ENCODE measurements around the gene SERPINC1. TPM values are rescaled to one million over a fixed set of nuclear protein-coding genes. Genes with fewer than 3 reads are reported as not detected.

The SERPINC1 gene
- total and polyA plus RNA-seq, 2 of the 13 experiments (the other 11 are each of a cell fraction or from before 2014, with no cell fraction given): 142 to 205 TPM

DNA sequence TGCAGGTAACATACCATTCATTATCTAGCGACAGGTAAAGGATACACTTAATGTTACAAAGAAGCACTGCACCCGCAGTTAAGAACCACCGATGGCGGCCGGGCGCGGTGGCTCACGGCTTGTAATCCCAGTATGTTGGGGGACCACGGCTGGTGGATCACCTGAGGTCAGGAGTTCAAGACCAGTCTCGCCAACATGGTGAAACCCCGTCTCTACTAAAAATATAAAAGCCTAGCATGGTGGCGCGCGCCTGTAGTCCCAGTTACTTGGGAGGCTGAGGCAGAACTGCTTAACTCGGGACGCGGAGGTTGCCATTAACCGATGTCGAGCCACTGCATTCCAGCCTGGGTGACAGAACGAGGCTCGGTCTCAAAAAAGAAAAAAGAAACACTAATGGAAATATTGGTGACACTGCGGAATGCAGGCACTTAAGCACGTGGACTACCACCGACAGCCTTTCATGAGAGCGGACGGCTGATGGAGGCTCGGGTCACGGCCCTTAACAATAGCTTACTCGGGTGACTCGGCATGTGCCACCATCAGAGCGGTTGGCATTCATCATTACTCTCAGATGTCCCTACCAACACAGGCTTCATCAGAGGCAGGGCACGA, 49.9 kb downstream of the SERPINC1 start (continued):
- TF ChIP-seq ZNF142 (CRISPR knock-in tag; IDR thresholded peaks at IDR 0.05) (0 out of 2 replicates have a peak, but pooled peaks have one; percentile 44), ZMYM3 (CRISPR knock-in tag; IDR thresholded peaks at IDR 0.05) (no peak), ZBTB38 (CRISPR knock-in tag; IDR thresholded peaks at IDR 0.05) (peak; percentile 23; the same call in 1 of the 2 replicates), CAMTA2 (CRISPR knock-in tag; IDR thresholded peaks at IDR 0.05; ENCODE audit: borderline replicate concordance) (0 out of 2 replicates have a peak, but pooled peaks have one; percentile 86), ZNF460 (CRISPR knock-in tag; IDR thresholded peaks at IDR 0.05; ENCODE audit: borderline replicate concordance) (peak; percentile 92), ETS1 (CRISPR knock-in tag; IDR thresholded peaks at IDR 0.05) (no peak), ZBTB14 (CRISPR knock-in tag; IDR thresholded peaks at IDR 0.05) (0 out of 2 replicates have a peak, but pooled peaks have one; percentile 6), SRY (CRISPR knock-in tag; IDR thresholded peaks at IDR 0.05) (no peak), THYN1 (CRISPR knock-in tag; IDR thresholded peaks at IDR 0.05; ENCODE audit: borderline replicate concordance, low read depth) (0 out of 2 replicates have a peak, but pooled peaks have one; percentile 37), ZNF737 (CRISPR knock-in tag; IDR thresholded peaks at IDR 0.05; ENCODE audit: borderline replicate concordance) (peak; percentile 26; the same call in 1 of the 2 replicates), GFI1 (CRISPR knock-in tag; IDR thresholded peaks at IDR 0.05; ENCODE audit: borderline replicate concordance) (no peak), SMYD3 (CRISPR knock-in tag; IDR thresholded peaks at IDR 0.05) (peak; percentile 58; the same call in 1 of the 2 replicates), THAP7 (CRISPR knock-in tag; IDR thresholded peaks at IDR 0.05) (no peak), ZNF83 (CRISPR knock-in tag; IDR thresholded peaks at IDR 0.05; ENCODE audit: borderline replicate concordance) (0 out of 2 replicates have a peak, but pooled peaks have one; percentile 20), TMF1 (CRISPR knock-in tag; IDR thresholded peaks at IDR 0.05; ENCODE audit: low read depth) (0 out of 2 replicates have a peak, but pooled peaks have one; percentile 54), BHLHE40 (IDR thresholded peaks at IDR 0.05; ENCODE audit: low read length) (peak; percentile 50; the same call in 1 of the 2 replicates), BRCA1 (CRISPR knock-in tag; IDR thresholded peaks at IDR 0.05) (0 out of 2 replicates have a peak, but pooled peaks have one; percentile 60), TOE1 (CRISPR knock-in tag; IDR thresholded peaks at IDR 0.05) (no peak), ZNF558 (CRISPR knock-in tag; IDR thresholded peaks at IDR 0.05; ENCODE audit: borderline replicate concordance) (0 out of 2 replicates have a peak, but pooled peaks have one; percentile 22), KAT2B (IDR thresholded peaks at IDR 0.05; ENCODE audit: borderline replicate concordance, low read depth, low read length) (no peak)

All from HepG2 (cell line).